GM18505 (cell line): ENCODE results near the gene DFFA.
"Not testable (repeated sequence)": the region's sequence is repeated elsewhere in the genome, so short reads cannot be mapped to it uniquely, and the experiment has no call there.

Source experiments
- ATAC-seq: cut with Tn5 transposase; IDR thresholded peaks from one replicate; pipeline ENCODE4 v1.9.1; 2021; ENCODE audit not compliant: unreplicated experiment
- POLR2A ChIP-seq: IDR thresholded peaks from 4 replicates; pipeline ENCODE4 v1.6.1; 2011; ENCODE audit warnings: borderline replicate concordance; ENCODE audit not compliant: insufficient read depth, insufficient read length; ENCODE audit errors: extremely low read depth

The DFFA gene

GRCh38 chr1:10470043-10470442, 2.3 kb downstream of the DFFA start:
- no peak for TF ChIP-seq POLR2A
- no peak for ATAC-seq

GRCh38 chr1:10467078-10467477, 5.3 kb downstream of the DFFA start:
- no peak for ATAC-seq
- no peak for TF ChIP-seq POLR2A

GRCh38 chr1:10459184-10459583, 13.1 kb downstream of the DFFA start:
- ATAC-seq = no peak

GRCh38 chr1:10457875-10458274, 14.5 kb downstream of the DFFA start:
- ATAC-seq = no peak
- TF ChIP-seq POLR2A = no peak

More at GRCh38 chr1:10459184-10459583, 13.1 kb downstream of the DFFA start:
- TF ChIP-seq POLR2A = no peak

- not testable (repeated sequence) for ATAC-seq
Observed at GRCh38 chr1:10457462-10457861, 14.9 kb downstream of the DFFA start.

- no peak for TF ChIP-seq POLR2A
- ATAC-seq = no peak
Observed at GRCh38 chr1:10456661-10457060, 15.7 kb downstream of the DFFA start.

GRCh38 chr1:10456048-10456447, 16.3 kb downstream of the DFFA start:
- ATAC-seq = no peak
- TF ChIP-seq POLR2A = no peak

- no peak for ATAC-seq
- TF ChIP-seq POLR2A = no peak
Observed at GRCh38 chr1:10451287-10451686, 21.0 kb downstream of the DFFA start.

GRCh38 chr1:10450836-10451235, 21.5 kb downstream of the DFFA start:
- TF ChIP-seq POLR2A = no peak
- ATAC-seq = no peak

- no peak for ATAC-seq
- no peak for TF ChIP-seq POLR2A
Observed at GRCh38 chr1:10450156-10450814, 22.0 kb downstream of the DFFA start.

GRCh38 chr1:10449751-10450150, 22.6 kb downstream of the DFFA start, which contains the start of gene CORT:
TSS of gene CORT (plus strand) at chr1:10450031. CDS start at chr1:10450224, 193 bp downstream.
- TF ChIP-seq POLR2A = no peak
- ATAC-seq = no peak

- no peak for ATAC-seq
- no peak for TF ChIP-seq POLR2A
Observed at GRCh38 chr1:10446790-10447422, 25.4 kb downstream of the DFFA start.

GRCh38 chr1:10444795-10445397, 27.4 kb downstream of the DFFA start:
- ATAC-seq = no peak
- no peak for TF ChIP-seq POLR2A

GRCh38 chr1:10444248-10444647, 28.1 kb downstream of the DFFA start:
- TF ChIP-seq POLR2A = no peak
- ATAC-seq = no peak
